SJCRH30 (cell line): ENCODE data around the gene NGFR. TPM values are rescaled to one million over a fixed set of nuclear protein-coding genes. Genes with fewer than 3 reads are reported as not detected.

Source experiments
- DNase-seq, 2 experiments: peaks; one replicate each; pipeline ENCODE4 v3.0.0-alpha.2; 2015 to 2020
- H3K27ac ChIP-seq: fragments of 250-450 bp; sonication (Bioruptor Pico); 2 replicates; pipeline ENCODE4 v1.5.1; 2020; ENCODE audit warnings: mild to moderate bottlenecking, moderate library complexity
- H3K27me3 ChIP-seq: fragments of 250-450 bp; sonication (Bioruptor Pico); 2 replicates; pipeline ENCODE4 v1.5.1; 2020; ENCODE audit warnings: mild to moderate bottlenecking, moderate library complexity
- H3K36me3 ChIP-seq: fragments of 250-450 bp; sonication (Bioruptor Pico); 2 replicates; pipeline ENCODE4 v1.5.1; 2020; ENCODE audit warnings: mild to moderate bottlenecking, moderate library complexity
- H3K4me1 ChIP-seq: fragments of 250-450 bp; sonication (Bioruptor Pico); 2 replicates; pipeline ENCODE4 v1.5.1; 2020; ENCODE audit warnings: mild to moderate bottlenecking, moderate library complexity
- H3K4me3 ChIP-seq: fragments of 250-450 bp; sonication (Bioruptor Pico); 2 replicates; pipeline ENCODE4 v1.5.1; 2020; ENCODE audit warnings: mild to moderate bottlenecking, moderate library complexity
- H3K9me3 ChIP-seq: fragments of 250-450 bp; sonication (Bioruptor Pico); replicated peaks from 2 replicates; pipeline ENCODE4 v1.5.1; 2020; ENCODE audit warnings: mild to moderate bottlenecking, moderate library complexity
- total RNA-seq: library from RNA; depleted of rRNA; stranded (reverse); fragments of >200 nt; shearing (Covaris generic); gene quantifications from 2 replicates; pipeline ENCODE4 v1.2.3, GENCODE V29; 2014; rRNA removed

NGFR gene
- total RNA-seq, result 104 and 105 TPM in 2 replicates

- Histone ChIP-seq H3K27me3 (no peaks in the 10 kb centered on the region), H3K9me3 (no peaks in the 10 kb centered on the region), H3K4me1 (peaks cover 30% of the 10 kb centered on the region), H3K4me3 (peak within 1 kb of the TSS; percentile 84), H3K27ac (peak within 1 kb of the TSS; percentile 44; the same call in 1 of the 2 replicates), H3K36me3 (no peaks in the 10 kb centered on the region; the same call in 1 of the 2 replicates)
- DNase-seq, result peak; percentile 63 to 82
Observed at GRCh38 chr17:49494986-49495841, at the start of gene NGFR. TSS of gene NGFR (plus strand) at chr17:49495293. CDS start at chr17:49495418, 125 bp downstream.

DNA sequence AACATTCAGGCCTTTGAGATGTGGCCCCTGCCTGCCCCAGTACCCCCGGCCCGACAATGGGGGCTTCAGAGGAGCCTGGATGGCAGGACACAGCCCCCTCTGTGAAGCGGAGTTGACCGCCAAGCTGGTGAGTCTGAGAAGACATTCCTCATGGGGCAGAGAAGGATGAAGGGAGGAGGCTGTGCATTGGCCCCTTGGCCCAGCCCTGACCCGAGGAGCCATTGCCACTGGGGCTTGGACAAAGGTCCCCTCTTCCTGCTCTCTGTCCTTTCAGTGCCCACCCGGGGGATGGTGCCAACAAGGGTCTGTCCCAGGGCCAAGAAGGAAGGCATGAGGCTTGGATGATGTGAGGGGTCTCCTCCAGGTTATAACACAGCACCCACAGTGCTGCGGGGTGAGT, 49.5 kb upstream of the NGFR start:
- H3K4me3 ChIP-seq, result no peak overlapping the region
- H3K27me3 ChIP-seq, result no peaks in the 10 kb centered on the region
- H3K9me3 ChIP-seq, result no peaks in the 10 kb centered on the region
- peaks cover 3% of the 10 kb centered on the region for H3K4me1 ChIP-seq
- H3K27ac ChIP-seq, result no peak overlapping the region
- no peak for DNase-seq
- H3K36me3 ChIP-seq, result no peaks in the 10 kb centered on the region

GRCh38 chr17:49447628-49448302, 47.3 kb upstream of the NGFR start:
- Histone ChIP-seq H3K4me3 (no peak overlapping the region), H3K36me3 (no peaks in the 10 kb centered on the region), H3K27me3 (no peaks in the 10 kb centered on the region), H3K27ac (no peak overlapping the region), H3K4me1 (peaks cover 8% of the 10 kb centered on the region; the same call in 1 of the 2 replicates), H3K9me3 (no peaks in the 10 kb centered on the region)
- no peak for DNase-seq

GRCh38 chr17:49450181-49450580, 44.9 kb upstream of the NGFR start:
- H3K36me3 ChIP-seq, result no peaks in the 10 kb centered on the region
- peaks cover 28% of the 10 kb centered on the region for H3K4me1 ChIP-seq
- H3K9me3 ChIP-seq, result no peaks in the 10 kb centered on the region
- H3K27me3 ChIP-seq, result no peaks in the 10 kb centered on the region
- no peak overlapping the region for H3K27ac ChIP-seq
- no peak for DNase-seq
- H3K4me3 ChIP-seq, result no peak overlapping the region

DNA sequence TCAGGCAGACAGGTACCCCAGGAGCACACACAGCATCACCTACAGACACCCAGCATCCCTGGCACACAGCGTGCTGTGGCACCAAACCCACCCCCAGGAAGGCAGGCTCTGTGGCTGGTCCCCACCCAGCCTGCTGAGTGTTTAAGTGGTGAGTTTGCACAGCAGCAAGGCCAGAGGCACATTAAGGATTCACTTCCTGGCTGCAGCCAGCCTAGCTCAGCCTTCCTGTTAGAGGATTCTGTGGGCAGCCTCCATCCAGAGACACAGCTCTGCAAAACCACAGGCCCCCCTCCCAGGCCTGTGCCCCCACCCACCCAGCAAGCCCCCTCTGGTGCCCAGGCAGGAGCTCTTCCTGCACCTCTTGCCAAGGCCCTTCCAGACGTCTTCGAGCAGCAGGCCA, 44.4 kb upstream of the NGFR start:
- H3K27me3 ChIP-seq, result no peaks in the 10 kb centered on the region
- no peak for DNase-seq
- no peak overlapping the region for H3K27ac ChIP-seq
- H3K4me1 ChIP-seq, result peaks cover 28% of the 10 kb centered on the region
- H3K36me3 ChIP-seq, result no peaks in the 10 kb centered on the region
- no peaks in the 10 kb centered on the region for H3K9me3 ChIP-seq
- no peak overlapping the region for H3K4me3 ChIP-seq

GRCh38 chr17:49452201-49452600, 42.9 kb upstream of the NGFR start:
- Histone ChIP-seq H3K27ac (no peak overlapping the region), H3K9me3 (no peaks in the 10 kb centered on the region), H3K27me3 (no peaks in the 10 kb centered on the region), H3K4me3 (no peak overlapping the region), H3K4me1 (peaks cover 38% of the 10 kb centered on the region), H3K36me3 (no peaks in the 10 kb centered on the region)
- DNase-seq, result peak; percentile 32 to 38

- Histone ChIP-seq H3K27me3 (no peaks in the 10 kb centered on the region), H3K27ac (no peak overlapping the region; the same call in 1 of the 2 replicates), H3K4me3 (no peak overlapping the region), H3K9me3 (no peaks in the 10 kb centered on the region), H3K36me3 (no peaks in the 10 kb centered on the region), H3K4me1 (peaks cover 38% of the 10 kb centered on the region)
- peak; percentile 26 to 41 for DNase-seq
Observed at GRCh38 chr17:49452661-49453060, 42.4 kb upstream of the NGFR start.

DNA sequence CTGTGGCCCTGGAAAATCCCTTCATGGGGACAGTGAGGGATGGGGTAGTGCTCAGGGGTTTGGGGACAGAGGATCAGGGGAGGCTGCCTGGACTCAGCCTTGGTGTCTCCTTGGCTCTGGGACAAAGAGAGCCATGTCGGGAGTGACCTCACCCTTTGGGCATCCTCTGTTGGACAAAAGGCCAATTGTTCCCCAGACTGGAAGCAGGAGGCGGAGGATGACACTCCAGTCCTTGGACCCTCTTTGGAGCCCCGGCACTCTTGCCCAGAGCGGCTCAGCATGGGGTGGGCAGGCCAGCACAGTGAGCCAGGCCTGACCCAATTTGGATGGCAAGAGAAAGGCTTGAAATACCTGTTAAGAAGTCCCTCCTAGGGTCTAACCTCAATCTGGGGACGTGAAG, 41.0 kb upstream of the NGFR start:
- H3K36me3 ChIP-seq, result no peaks in the 10 kb centered on the region
- no peaks in the 10 kb centered on the region for H3K9me3 ChIP-seq
- peak overlapping the region; percentile 84 for H3K27ac ChIP-seq
- peaks cover 38% of the 10 kb centered on the region for H3K4me1 ChIP-seq
- H3K4me3 ChIP-seq, result no peak overlapping the region
- DNase-seq, result peak; percentile 86 to 89
- no peaks in the 10 kb centered on the region for H3K27me3 ChIP-seq

DNA sequence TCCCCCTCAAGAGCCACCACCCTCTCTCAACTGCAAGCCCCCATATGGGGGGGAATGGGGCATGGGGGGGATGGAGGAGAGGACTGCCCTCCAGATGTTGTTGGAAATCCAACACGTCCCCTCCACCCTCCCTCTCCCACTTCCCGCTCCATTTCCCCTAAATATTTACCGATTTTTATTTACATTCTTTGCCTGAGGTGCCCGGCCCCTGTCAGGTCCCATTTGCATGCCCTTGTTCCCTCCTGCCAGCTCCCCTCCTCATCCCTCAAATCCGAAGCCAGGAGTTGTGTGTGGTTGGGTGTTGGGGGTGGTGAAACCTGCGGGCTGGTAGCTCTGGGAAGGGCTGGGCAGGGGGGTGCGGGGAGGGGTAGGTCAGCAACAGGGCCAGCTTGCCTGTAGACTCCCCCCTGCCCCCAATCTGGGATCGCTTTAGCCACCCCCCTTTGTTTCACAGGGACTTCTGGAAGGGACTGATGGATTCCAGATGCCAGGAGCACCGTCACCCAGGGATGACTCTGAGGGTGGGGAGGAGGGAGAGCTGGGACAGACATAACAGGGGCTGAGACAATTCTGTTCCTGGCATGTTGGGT, 39.7 kb upstream of the NGFR start:
- peaks cover 44% of the 10 kb centered on the region for H3K4me1 ChIP-seq
- no peaks in the 10 kb centered on the region for H3K27me3 ChIP-seq
- no peaks in the 10 kb centered on the region for H3K9me3 ChIP-seq
- no peak overlapping the region for H3K27ac ChIP-seq
- DNase-seq, result no peak
- no peak overlapping the region for H3K4me3 ChIP-seq
- no peaks in the 10 kb centered on the region for H3K36me3 ChIP-seq

GRCh38 chr17:49456183-49456965, 38.7 kb upstream of the NGFR start:
- Histone ChIP-seq H3K9me3 (no peaks in the 10 kb centered on the region), H3K36me3 (no peaks in the 10 kb centered on the region), H3K27me3 (no peaks in the 10 kb centered on the region), H3K4me3 (no peak overlapping the region), H3K4me1 (peaks cover 44% of the 10 kb centered on the region), H3K27ac (no peak overlapping the region)
- peak; percentile 57 to 74 for DNase-seq

GRCh38 chr17:49457564-49458535, 37.2 kb upstream of the NGFR start:
- H3K36me3 ChIP-seq, result no peaks in the 10 kb centered on the region
- peaks cover 35% of the 10 kb centered on the region for H3K4me1 ChIP-seq
- H3K27ac ChIP-seq, result no peak overlapping the region
- H3K4me3 ChIP-seq, result no peak overlapping the region
- H3K27me3 ChIP-seq, result no peaks in the 10 kb centered on the region
- no peak for DNase-seq
- no peaks in the 10 kb centered on the region for H3K9me3 ChIP-seq

DNA sequence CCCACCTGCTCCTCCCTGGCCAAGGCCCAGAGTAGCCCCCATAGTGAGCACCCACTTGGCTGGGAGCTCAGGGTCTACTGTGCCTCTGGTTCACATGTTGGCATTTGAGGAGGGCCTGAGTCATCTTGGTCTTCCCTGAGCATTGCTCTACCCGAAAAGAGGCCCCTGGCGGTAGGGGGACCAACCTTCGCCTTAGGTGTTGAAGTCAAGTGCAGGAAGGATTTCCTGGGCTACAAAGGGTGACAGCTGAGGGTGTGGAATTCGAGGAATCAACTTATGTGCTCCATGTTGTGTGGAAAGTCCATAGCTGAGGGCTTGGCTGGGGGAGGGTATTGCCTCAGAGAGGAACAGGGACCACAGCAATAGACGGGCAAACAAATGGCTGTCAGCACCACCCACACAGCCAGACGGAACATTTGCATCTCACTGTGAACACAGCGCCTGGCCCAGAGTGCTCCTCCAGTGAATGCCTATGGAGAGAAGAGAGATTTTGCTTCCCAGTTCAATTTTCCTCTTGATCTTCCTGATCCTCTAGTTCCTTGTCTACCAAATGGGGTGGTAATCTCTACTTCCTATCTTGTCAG, 35.6 kb upstream of the NGFR start:
- peak; percentile 26 to 28 for DNase-seq
- H3K27ac ChIP-seq, result no peak overlapping the region

DNA sequence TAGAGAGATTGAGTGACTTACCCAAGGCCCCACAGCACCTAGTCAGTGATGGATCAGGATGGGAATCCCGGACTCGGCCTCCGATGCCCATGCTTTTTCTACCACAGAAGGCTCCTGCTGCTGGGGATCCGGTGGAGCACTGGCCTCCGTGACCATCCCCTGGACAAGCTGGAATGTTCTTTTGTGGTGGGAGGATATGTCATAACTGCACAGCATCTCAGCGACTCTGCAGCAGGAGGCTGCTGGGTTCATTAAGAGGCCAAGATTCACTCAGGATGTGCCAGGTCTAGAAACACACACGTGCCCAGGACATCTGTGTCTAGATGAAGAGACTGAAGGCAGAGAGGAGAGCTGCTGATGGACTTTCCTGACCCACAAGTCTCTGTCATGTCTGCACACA, 34.7 kb upstream of the NGFR start:
- H3K36me3 ChIP-seq, result no peaks in the 10 kb centered on the region
- no peaks in the 10 kb centered on the region for H3K27me3 ChIP-seq

More for the DNA sequence above, 35.6 kb upstream of the NGFR start:
- Histone ChIP-seq H3K4me1 (peaks cover 20% of the 10 kb centered on the region), H3K36me3 (no peaks in the 10 kb centered on the region), H3K4me3 (no peak overlapping the region), H3K9me3 (peaks cover 7% of the 10 kb centered on the region; the same call in 1 of the 2 replicates), H3K27me3 (no peaks in the 10 kb centered on the region)

More for the DNA sequence above, 34.7 kb upstream of the NGFR start:
- DNase-seq, result no peak
- H3K27ac ChIP-seq, result no peak overlapping the region
- H3K9me3 ChIP-seq, result peaks cover 7% of the 10 kb centered on the region; the same call in 1 of the 2 replicates
- no peak overlapping the region for H3K4me3 ChIP-seq
- peaks cover 16% of the 10 kb centered on the region for H3K4me1 ChIP-seq
